ENCODE measurements around the gene C1orf21. TPM values are rescaled to one million over a fixed set of nuclear protein-coding genes. Genes with fewer than 3 reads are reported as not detected.
A peak's percentile ranks its signal among the peaks of the same experiment; 100 is the strongest.

The C1orf21 gene
- total and polyA plus RNA-seq, 2 of the 4 experiments (the other 2 are of a cell fraction) = 6.4 to 9.9 TPM

DNA sequence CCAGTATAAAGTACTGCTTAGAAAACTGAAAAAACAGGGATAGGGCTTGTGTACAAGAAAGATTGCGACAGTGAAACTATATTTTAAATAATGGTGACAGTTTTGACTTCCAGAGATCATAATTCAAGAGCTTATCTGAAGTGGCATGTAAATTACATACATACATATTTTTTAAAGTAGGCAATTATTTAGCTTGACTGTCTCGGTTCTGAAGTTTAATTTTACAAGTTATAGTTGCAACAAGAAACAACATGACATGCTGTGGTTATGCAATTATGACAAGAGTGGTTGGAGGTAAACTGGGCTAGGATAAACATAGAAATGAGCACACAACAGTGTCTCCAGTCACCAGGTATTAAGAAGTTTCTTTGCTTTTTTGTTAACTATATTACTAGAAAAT, 4.1 kb downstream of the C1orf21 start:
- Histone ChIP-seq H3K4me1 (ENCODE audit: control insufficient read depth, insufficient read depth, low read length) (peaks cover 4% of the 10 kb centered on the region; the same call in 1 of the 2 replicates), H3K18ac (ENCODE audit: low read depth, low read length) (no peak overlapping the region), H3K14ac (replicated peaks; ENCODE audit: low read depth, low read length) (no peak overlapping the region), H3K9ac (ENCODE audit: low read depth, low read length) (no peak overlapping the region), H3K23ac (ENCODE audit: low read depth, low read length) (no peak overlapping the region), H2BK5ac (ENCODE audit: low read depth, low read length, poor library complexity, severe bottlenecking) (no peak overlapping the region), H3K27ac (ENCODE audit: insufficient read depth, low read length) (no peak overlapping the region), H3K56ac (ENCODE audit: extremely low read depth, insufficient read depth, low read length) (no peak overlapping the region), H3K4me3 (ENCODE audit: insufficient read depth, low read depth, low read length) (no peak overlapping the region), H3K9me1 (ENCODE audit: insufficient read depth, low read length) (no peaks in the 10 kb centered on the region; the same call in 1 of the 2 replicates), H2AK5ac (ENCODE audit: low read depth, low read length) (no peak overlapping the region), H2AK9ac (replicated peaks; ENCODE audit: low read depth, low read length, poor library complexity) (no peak overlapping the region), H3K4me2 (ENCODE audit: low read depth, low read length) (no peak overlapping the region), H3K4ac (ENCODE audit: low read depth, low read length) (no peak overlapping the region), H2BK120ac (ENCODE audit: low read depth, low read length) (no peak overlapping the region), H3K9me3 (ENCODE audit: control insufficient read depth, insufficient read depth, low read length) (no peaks in the 10 kb centered on the region), H3K79me1 (ENCODE audit: low read depth in 1 of 2, low read length in 2 of 2) (peaks cover 21 to 41% of the 10 kb centered on the region in 2 experiments), H4K91ac (ENCODE audit: insufficient read depth, low read depth, low read length) (no peak overlapping the region), H3K27me3 (ENCODE audit: control insufficient read depth, insufficient read depth, low read length) (no peaks in the 10 kb centered on the region), H4K8ac (ENCODE audit: low read depth in 2 of 2, low read length in 2 of 2) (no peak overlapping the region), H2BK20ac (ENCODE audit: low read depth, low read length) (no peak overlapping the region), H3K36me3 (ENCODE audit: control insufficient read depth, insufficient read depth, low read length) (no peaks in the 10 kb centered on the region), H4K5ac (ENCODE audit: low read depth, low read length) (no peak overlapping the region), H4K20me1 (ENCODE audit: insufficient read depth, low read length) (peaks cover 3% of the 10 kb centered on the region; the same call in 1 of the 2 replicates), H2AFZ (replicated peaks; ENCODE audit: low read length, poor library complexity) (no peak overlapping the region), H2BK15ac (ENCODE audit: low read depth, low read length) (no peak overlapping the region)
- ATAC-seq (ENCODE audit: low read depth) (no peak), DNase-seq (no peak)
- TF ChIP-seq SMC3 (IDR thresholded peaks at IDR 0.05; ENCODE audit: low read depth, low read length) = no peak
- TF ChIP-seq CEBPB (IDR thresholded peaks at IDR 0.05; ENCODE audit: low read depth, low read length) = 0 out of 2 replicates have a peak, but pooled peaks have one; percentile 16
- no TSS peak for BruUV-seq (replicated peaks)
- dilution Hi-C loops (cut with HindIII; ENCODE audit: low sequenced_read_pairs, unreplicated experiment) = no loop called here
- in situ Hi-C loops (cut with MboI; ENCODE audit: low sequenced_read_pairs) = no loop called here
- WGBS, 2 experiments (ENCODE audit: extremely low coverage in 2 of 2, insufficient read length in 1 of 2) = no CpG with 5 or more reads among the region's 2 CpGs
- ChIA-PET POLR2A (ENCODE audit: unreplicated experiment) (interaction anchor here (0.5 kb wide), 1 partner anchor 8 kb away, joined by 3 read pairs; no protein-coding TSS in a partner anchor), CTCF (interaction anchor here (0.6 kb wide), 1 partner anchor 11 kb away, joined by 3 read pairs; no protein-coding TSS in a partner anchor)
- intact Hi-C loops (cut with micrococcal nuclease) = no loop called here
